WTC11 (cell line): ENCODE results near the gene GPR34.

ENCODE experiments used
- ELF4 ChIP-seq: sonication (generic); formaldehyde crosslinking; IDR thresholded peaks from 2 replicates; pipeline ENCODE4 v1.8.1; 2022; ENCODE audit warnings: low read depth, mild to moderate bottlenecking, moderate library complexity, missing genetic modification reagents
- ETV6 ChIP-seq: sonication (generic); formaldehyde crosslinking; IDR thresholded peaks from 2 replicates; pipeline ENCODE4 v1.8.1; 2022; ENCODE audit warnings: mild to moderate bottlenecking, missing genetic modification reagents
- SP1 ChIP-seq: sonication (generic); formaldehyde crosslinking; conservative IDR thresholded peaks from 2 replicates; pipeline ENCODE4 v1.8.1; 2022; ENCODE audit warnings: missing genetic modification reagents
- TF ChIP-seq, protein P1 (sequence below): sonication (generic); formaldehyde crosslinking; IDR thresholded peaks from 2 replicates; pipeline ENCODE4 v1.8.0; 2022; ENCODE audit warnings: mild to moderate bottlenecking, missing genetic modification reagents
- TF ChIP-seq, protein P2 (sequence below): sonication (generic); formaldehyde crosslinking; IDR thresholded peaks from 2 replicates; pipeline ENCODE4 v1.8.0; 2023; ENCODE audit warnings: missing genetic modification reagents
- TF ChIP-seq, protein P3 (sequence below): fragments of 200-600 bp; IDR thresholded peaks from 2 replicates; pipeline ENCODE4 v1.8.0; 2022; ENCODE audit warnings: antibody characterized with exemption
- TF ChIP-seq, protein P4 (sequence below): sonication (generic); formaldehyde crosslinking; IDR thresholded peaks from 2 replicates; pipeline ENCODE4 v1.8.0; 2022; ENCODE audit warnings: mild to moderate bottlenecking, missing genetic modification reagents
- TF ChIP-seq, protein P5 (sequence below): sonication (generic); formaldehyde crosslinking; IDR thresholded peaks from 2 replicates; pipeline ENCODE4 v1.8.0; 2023; ENCODE audit warnings: missing genetic modification reagents, mild to moderate bottlenecking, borderline replicate concordance

DNA sequence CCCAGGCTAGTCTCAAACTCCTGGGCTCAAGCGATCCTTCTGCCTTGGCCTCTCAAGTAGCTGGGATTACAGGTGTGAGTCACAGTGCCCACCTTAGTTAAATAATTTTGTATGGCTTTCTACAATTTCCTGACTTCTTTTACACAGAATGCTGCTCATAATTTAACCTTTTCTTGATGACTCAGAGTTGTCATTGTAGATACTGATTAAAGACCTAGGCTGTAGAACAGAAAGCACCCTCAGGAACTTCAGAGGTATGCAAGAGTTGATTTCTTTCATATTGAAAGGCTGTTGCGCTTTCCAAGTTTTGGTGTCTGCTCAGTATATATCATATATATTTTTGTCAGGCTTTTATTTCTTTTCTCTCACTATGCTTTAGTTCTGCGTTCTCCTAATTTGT lies 21.1 kb upstream of the GPR34 start:
- TF ChIP-seq, protein P1, sequence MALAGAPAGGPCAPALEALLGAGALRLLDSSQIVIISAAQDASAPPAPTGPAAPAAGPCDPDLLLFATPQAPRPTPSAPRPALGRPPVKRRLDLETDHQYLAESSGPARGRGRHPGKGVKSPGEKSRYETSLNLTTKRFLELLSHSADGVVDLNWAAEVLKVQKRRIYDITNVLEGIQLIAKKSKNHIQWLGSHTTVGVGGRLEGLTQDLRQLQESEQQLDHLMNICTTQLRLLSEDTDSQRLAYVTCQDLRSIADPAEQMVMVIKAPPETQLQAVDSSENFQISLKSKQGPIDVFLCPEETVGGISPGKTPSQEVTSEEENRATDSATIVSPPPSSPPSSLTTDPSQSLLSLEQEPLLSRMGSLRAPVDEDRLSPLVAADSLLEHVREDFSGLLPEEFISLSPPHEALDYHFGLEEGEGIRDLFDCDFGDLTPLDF (CRISPR knock-in tag) = no peak
- TF ChIP-seq, protein P2, sequence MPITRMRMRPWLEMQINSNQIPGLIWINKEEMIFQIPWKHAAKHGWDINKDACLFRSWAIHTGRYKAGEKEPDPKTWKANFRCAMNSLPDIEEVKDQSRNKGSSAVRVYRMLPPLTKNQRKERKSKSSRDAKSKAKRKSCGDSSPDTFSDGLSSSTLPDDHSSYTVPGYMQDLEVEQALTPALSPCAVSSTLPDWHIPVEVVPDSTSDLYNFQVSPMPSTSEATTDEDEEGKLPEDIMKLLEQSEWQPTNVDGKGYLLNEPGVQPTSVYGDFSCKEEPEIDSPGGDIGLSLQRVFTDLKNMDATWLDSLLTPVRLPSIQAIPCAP (CRISPR knock-in tag) = no peak
- TF ChIP-seq, protein P3, sequence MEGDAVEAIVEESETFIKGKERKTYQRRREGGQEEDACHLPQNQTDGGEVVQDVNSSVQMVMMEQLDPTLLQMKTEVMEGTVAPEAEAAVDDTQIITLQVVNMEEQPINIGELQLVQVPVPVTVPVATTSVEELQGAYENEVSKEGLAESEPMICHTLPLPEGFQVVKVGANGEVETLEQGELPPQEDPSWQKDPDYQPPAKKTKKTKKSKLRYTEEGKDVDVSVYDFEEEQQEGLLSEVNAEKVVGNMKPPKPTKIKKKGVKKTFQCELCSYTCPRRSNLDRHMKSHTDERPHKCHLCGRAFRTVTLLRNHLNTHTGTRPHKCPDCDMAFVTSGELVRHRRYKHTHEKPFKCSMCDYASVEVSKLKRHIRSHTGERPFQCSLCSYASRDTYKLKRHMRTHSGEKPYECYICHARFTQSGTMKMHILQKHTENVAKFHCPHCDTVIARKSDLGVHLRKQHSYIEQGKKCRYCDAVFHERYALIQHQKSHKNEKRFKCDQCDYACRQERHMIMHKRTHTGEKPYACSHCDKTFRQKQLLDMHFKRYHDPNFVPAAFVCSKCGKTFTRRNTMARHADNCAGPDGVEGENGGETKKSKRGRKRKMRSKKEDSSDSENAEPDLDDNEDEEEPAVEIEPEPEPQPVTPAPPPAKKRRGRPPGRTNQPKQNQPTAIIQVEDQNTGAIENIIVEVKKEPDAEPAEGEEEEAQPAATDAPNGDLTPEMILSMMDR = no peak
- TF ChIP-seq, protein P4, sequence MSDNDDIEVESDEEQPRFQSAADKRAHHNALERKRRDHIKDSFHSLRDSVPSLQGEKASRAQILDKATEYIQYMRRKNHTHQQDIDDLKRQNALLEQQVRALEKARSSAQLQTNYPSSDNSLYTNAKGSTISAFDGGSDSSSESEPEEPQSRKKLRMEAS = no peak
- TF ChIP-seq, protein P5, sequence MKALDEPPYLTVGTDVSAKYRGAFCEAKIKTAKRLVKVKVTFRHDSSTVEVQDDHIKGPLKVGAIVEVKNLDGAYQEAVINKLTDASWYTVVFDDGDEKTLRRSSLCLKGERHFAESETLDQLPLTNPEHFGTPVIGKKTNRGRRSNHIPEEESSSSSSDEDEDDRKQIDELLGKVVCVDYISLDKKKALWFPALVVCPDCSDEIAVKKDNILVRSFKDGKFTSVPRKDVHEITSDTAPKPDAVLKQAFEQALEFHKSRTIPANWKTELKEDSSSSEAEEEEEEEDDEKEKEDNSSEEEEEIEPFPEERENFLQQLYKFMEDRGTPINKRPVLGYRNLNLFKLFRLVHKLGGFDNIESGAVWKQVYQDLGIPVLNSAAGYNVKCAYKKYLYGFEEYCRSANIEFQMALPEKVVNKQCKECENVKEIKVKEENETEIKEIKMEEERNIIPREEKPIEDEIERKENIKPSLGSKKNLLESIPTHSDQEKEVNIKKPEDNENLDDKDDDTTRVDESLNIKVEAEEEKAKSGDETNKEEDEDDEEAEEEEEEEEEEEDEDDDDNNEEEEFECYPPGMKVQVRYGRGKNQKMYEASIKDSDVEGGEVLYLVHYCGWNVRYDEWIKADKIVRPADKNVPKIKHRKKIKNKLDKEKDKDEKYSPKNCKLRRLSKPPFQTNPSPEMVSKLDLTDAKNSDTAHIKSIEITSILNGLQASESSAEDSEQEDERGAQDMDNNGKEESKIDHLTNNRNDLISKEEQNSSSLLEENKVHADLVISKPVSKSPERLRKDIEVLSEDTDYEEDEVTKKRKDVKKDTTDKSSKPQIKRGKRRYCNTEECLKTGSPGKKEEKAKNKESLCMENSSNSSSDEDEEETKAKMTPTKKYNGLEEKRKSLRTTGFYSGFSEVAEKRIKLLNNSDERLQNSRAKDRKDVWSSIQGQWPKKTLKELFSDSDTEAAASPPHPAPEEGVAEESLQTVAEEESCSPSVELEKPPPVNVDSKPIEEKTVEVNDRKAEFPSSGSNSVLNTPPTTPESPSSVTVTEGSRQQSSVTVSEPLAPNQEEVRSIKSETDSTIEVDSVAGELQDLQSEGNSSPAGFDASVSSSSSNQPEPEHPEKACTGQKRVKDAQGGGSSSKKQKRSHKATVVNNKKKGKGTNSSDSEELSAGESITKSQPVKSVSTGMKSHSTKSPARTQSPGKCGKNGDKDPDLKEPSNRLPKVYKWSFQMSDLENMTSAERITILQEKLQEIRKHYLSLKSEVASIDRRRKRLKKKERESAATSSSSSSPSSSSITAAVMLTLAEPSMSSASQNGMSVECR (CRISPR knock-in tag) = no peak
- TF ChIP-seq ELF4 (CRISPR knock-in tag) = no peak
- no peak for TF ChIP-seq ETV6 (CRISPR knock-in tag)
- TF ChIP-seq SP1 (CRISPR knock-in tag) = no peak
